ENCODE measurements around the gene CLEC16A. TPM values are rescaled to one million over a fixed set of nuclear protein-coding genes. Genes with fewer than 3 reads are reported as not detected.

CLEC16A gene
- total RNA-seq, 1 donor from 2014 or later: 15.8 TPM

DNA sequence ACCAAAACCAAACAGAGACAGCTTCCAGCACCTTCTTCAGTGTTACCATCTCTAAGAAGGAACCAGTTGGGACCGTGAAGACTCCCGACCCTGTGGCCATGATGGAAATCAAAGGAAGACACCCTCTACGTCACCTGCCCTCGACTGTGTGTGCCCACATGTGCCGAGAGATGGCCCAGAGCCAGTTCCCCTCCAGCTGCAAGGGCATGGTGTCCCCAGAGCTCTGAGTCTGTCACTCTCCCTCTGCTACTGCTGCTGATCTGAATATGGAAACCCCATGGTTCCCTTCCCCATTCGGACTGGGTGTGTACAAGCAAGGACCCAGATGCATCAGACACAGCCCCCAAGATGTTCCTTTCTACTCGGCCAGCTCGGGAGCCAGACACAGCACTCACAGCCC, 235.2 kb downstream of the CLEC16A start:
- no peak for FAIRE-seq
- H3K36me3 ChIP-seq (ENCODE audit: control insufficient read depth, insufficient read depth, low read length): peaks cover 4% of the 10 kb centered on the region
- H3K27me3 ChIP-seq (ENCODE audit: control insufficient read depth, insufficient read depth, low read length): no peaks in the 10 kb centered on the region
- no peak for TF ChIP-seq CTCF (IDR thresholded peaks at IDR 0.05; ENCODE audit: insufficient read depth, low read length, severe bottlenecking)
- no peak overlapping the region for H3K4me3 ChIP-seq (ENCODE audit: low read depth, low read length)
- DNase-seq (ENCODE audit: low read depth): no peak

DNA sequence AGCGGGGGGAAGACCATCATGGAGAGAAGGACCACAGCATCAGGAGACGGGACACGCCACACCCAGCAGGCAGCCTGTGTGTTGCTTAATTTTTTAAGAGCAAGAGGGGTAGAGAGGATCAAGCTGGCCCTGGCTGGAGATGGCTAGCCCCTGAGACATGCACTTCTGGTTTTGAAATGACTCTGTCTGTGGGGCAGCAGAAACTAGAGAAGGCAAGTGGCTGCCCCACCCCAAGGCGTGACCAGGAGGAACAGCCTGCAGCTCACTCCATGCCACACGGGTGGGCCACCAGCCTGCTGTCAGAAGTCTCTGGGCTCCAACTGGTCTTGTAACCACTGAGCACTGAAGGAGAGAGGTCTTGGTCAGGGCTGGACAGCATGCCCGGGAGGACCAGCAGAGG, 236.1 kb downstream of the CLEC16A start:
- no peaks in the 10 kb centered on the region for H3K27me3 ChIP-seq (ENCODE audit: control insufficient read depth, insufficient read depth, low read length)

DNA sequence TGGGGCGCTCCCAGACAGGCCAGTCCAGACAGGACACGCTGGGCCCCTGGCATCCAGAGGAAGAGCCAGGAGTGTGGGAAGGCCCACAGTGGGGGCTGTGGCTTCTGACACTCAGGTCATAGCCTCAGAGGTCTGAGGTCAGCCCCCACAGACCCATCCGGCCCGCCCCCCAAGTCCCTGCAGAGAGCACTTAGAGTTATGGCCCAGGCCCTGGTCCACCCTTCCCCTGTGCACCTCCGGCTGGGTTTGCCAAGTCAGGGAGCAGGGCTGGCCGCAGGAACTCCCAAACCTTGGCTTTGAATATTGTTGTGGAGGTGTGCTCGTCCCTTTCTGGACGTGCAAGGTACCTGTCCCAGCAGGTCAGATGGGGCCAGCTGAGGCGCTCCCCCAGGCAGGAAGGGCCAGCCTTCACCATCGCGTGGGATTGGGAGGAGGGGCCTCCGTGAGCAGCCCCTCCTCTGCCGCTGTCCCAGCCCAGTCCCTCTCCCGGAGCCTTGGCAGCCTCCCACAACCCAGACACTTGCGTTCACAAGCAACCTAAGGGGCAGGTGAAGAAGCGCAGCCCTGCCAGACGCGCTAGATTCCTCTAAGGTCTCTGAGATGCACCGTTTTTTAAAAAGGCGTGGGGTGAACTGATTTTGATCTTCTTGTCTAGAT, 237.0 kb downstream of the CLEC16A start:
- no peak overlapping the region for H3K4me3 ChIP-seq (ENCODE audit: low read depth, low read length)
- DNase-seq (ENCODE audit: low read depth): peak; percentile 43
- no peaks in the 10 kb centered on the region for H3K27me3 ChIP-seq (ENCODE audit: control insufficient read depth, insufficient read depth, low read length)
- H3K36me3 ChIP-seq (ENCODE audit: control insufficient read depth, insufficient read depth, low read length): peaks cover 4% of the 10 kb centered on the region
- TF ChIP-seq CTCF (IDR thresholded peaks at IDR 0.05; ENCODE audit: insufficient read depth, low read length, severe bottlenecking): no peak
- no peak for FAIRE-seq

More for the DNA sequence above, 236.1 kb downstream of the CLEC16A start:
- Histone ChIP-seq H3K36me3 (ENCODE audit: control insufficient read depth, insufficient read depth, low read length) (peaks cover 4% of the 10 kb centered on the region), H3K4me3 (ENCODE audit: low read depth, low read length) (no peak overlapping the region)
- no peak for DNase-seq (ENCODE audit: low read depth)
- no peak for TF ChIP-seq CTCF (IDR thresholded peaks at IDR 0.05; ENCODE audit: insufficient read depth, low read length, severe bottlenecking)
- FAIRE-seq: no peak

- DNase-seq (ENCODE audit: low read depth) (peak; percentile 29), FAIRE-seq (no peak)
- Histone ChIP-seq H3K4me3 (ENCODE audit: low read depth, low read length) (no peak overlapping the region), H3K36me3 (ENCODE audit: control insufficient read depth, insufficient read depth, low read length) (peaks cover 4% of the 10 kb centered on the region), H3K27me3 (ENCODE audit: control insufficient read depth, insufficient read depth, low read length) (no peaks in the 10 kb centered on the region)
- no peak for TF ChIP-seq CTCF (IDR thresholded peaks at IDR 0.05; ENCODE audit: insufficient read depth, low read length, severe bottlenecking)
These were observed 237.5 kb downstream of the CLEC16A start for GRCh38 chr16:11181899-11182279.

GRCh38 chr16:11182411-11182810, 238.0 kb downstream of the CLEC16A start:
- FAIRE-seq: no peak
- Histone ChIP-seq H3K36me3 (ENCODE audit: control insufficient read depth, insufficient read depth, low read length) (peaks cover 4% of the 10 kb centered on the region), H3K4me3 (ENCODE audit: low read depth, low read length) (no peak overlapping the region), H3K27me3 (ENCODE audit: control insufficient read depth, insufficient read depth, low read length) (no peaks in the 10 kb centered on the region)
- DNase-seq (ENCODE audit: low read depth): no peak
- TF ChIP-seq CTCF (IDR thresholded peaks at IDR 0.05; ENCODE audit: insufficient read depth, low read length, severe bottlenecking): no peak

Data from bronchial epithelial cell (primary cell).